HL-60 (cell line): ENCODE measurements around the gene BTBD2.

Experiments
- CTCF ChIP-seq: IDR thresholded peaks from one replicate; pipeline ENCODE4 v1.5.1; 2011; ENCODE audit warnings: low read length, control low read depth, inconsistent platforms; ENCODE audit not compliant: insufficient read depth
- GABPA ChIP-seq: IDR thresholded peaks from 2 replicates; pipeline ENCODE4 v1.6.1; 2012; ENCODE audit warnings: low read depth
- POLR2AphosphoS5 ChIP-seq: IDR thresholded peaks from 2 replicates; pipeline ENCODE4 v1.6.1; 2012; ENCODE audit warnings: low read depth
- REST ChIP-seq: IDR thresholded peaks from 2 replicates; pipeline ENCODE4 v1.6.1; 2012; ENCODE audit warnings: low read depth; ENCODE audit not compliant: insufficient replicate concordance
- SPI1 ChIP-seq: IDR thresholded peaks from 2 replicates; pipeline ENCODE4 v1.6.1; 2012; ENCODE audit warnings: low read depth, mild to moderate bottlenecking, borderline replicate concordance

GRCh38 chr19:2038284-2039088 is 23.0 kb upstream of the BTBD2 start:
- TF ChIP-seq CTCF (no peak), REST (no peak), POLR2AphosphoS5 (no peak), GABPA (no peak), SPI1 (no peak)
